Measurements from ENCODE around the gene PDE10A. TPM values are rescaled to one million over a fixed set of nuclear protein-coding genes. Genes with fewer than 3 reads are reported as not detected.
A peak's percentile ranks its signal among the peaks of the same experiment; 100 is the strongest.
"Not testable (repeated sequence)": the region's sequence is repeated elsewhere in the genome, so short reads cannot be mapped to it uniquely, and the experiment has no call there.

Gene PDE10A
- total and polyA plus RNA-seq, 9 of the 15 experiments (the other 6 are each of a cell fraction or from before 2014, with no cell fraction given): 0.04 TPM; not detected in 8

DNA sequence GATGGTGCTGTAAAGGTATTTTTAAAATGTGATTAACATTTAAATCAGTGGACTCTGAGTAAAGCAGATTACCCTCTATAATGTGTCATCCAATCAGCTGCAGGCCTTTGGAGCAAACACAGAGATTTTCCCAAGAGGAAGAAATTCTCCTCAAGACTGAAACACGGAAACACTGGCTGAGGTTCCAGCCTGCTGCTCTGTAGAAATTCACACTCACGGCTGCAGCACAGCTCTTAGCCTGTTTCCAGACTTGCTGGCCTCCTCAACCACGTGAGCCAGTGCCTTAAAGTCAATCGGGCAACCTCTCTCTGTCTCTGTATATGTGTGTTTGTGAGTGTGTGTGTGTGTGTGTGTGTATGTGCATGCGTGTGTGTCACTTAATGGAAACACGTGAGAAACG, 41.1 kb downstream of the PDE10A start (continued):
- TF ChIP-seq, protein P1, sequence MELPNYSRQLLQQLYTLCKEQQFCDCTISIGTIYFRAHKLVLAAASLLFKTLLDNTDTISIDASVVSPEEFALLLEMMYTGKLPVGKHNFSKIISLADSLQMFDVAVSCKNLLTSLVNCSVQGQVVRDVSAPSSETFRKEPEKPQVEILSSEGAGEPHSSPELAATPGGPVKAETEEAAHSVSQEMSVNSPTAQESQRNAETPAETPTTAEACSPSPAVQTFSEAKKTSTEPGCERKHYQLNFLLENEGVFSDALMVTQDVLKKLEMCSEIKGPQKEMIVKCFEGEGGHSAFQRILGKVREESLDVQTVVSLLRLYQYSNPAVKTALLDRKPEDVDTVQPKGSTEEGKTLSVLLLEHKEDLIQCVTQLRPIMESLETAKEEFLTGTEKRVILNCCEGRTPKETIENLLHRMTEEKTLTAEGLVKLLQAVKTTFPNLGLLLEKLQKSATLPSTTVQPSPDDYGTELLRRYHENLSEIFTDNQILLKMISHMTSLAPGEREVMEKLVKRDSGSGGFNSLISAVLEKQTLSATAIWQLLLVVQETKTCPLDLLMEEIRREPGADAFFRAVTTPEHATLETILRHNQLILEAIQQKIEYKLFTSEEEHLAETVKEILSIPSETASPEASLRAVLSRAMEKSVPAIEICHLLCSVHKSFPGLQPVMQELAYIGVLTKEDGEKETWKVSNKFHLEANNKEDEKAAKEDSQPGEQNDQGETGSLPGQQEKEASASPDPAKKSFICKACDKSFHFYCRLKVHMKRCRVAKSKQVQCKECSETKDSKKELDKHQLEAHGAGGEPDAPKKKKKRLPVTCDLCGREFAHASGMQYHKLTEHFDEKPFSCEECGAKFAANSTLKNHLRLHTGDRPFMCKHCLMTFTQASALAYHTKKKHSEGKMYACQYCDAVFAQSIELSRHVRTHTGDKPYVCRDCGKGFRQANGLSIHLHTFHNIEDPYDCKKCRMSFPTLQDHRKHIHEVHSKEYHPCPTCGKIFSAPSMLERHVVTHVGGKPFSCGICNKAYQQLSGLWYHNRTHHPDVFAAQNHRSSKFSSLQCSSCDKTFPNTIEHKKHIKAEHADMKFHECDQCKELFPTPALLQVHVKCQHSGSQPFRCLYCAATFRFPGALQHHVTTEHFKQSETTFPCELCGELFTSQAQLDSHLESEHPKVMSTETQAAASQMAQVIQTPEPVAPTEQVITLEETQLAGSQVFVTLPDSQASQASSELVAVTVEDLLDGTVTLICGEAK (IDR thresholded peaks at IDR 0.05): no peak
- TF ChIP-seq, protein P1 (CRISPR knock-in tag; IDR thresholded peaks at IDR 0.05): no peak
- TF ChIP-seq NR2F6 (CRISPR knock-in tag; IDR thresholded peaks at IDR 0.05) (no peak), ZNF764 (CRISPR knock-in tag; IDR thresholded peaks at IDR 0.05; ENCODE audit: low read depth) (no peak)
- TF ChIP-seq, protein P2, sequence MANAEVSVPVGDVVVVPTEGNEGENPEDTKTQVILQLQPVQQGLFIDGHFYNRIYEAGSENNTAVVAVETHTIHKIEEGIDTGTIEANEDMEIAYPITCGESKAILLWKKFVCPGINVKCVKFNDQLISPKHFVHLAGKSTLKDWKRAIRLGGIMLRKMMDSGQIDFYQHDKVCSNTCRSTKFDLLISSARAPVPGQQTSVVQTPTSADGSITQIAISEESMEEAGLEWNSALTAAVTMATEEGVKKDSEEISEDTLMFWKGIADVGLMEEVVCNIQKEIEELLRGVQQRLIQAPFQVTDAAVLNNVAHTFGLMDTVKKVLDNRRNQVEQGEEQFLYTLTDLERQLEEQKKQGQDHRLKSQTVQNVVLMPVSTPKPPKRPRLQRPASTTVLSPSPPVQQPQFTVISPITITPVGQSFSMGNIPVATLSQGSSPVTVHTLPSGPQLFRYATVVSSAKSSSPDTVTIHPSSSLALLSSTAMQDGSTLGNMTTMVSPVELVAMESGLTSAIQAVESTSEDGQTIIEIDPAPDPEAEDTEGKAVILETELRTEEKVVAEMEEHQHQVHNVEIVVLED (CRISPR knock-in tag; IDR thresholded peaks at IDR 0.05): no peak

DNA sequence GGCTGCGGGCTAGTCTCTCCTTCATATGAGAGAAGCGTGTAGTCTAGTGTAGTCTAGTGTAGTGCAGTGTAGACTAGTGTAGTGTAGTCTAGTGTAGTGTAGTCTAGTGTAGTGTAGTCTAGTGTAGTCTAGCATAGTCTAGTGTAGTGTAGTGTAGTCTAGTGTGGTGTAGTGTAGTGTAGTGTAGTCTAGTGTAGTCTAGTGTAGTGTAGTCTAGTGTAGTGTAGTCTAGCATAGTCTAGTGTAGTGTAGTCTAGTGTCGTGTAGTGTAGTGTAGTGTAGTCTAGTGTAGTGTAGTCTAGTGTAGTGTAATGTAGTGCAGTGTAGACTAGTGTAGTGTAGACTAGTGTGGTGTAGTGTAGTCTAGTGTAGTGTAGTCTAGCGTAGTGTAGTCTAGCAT, 44.1 kb downstream of the PDE10A start:
- POLR2A ChIA-PET; H2AFZ ChIP-seq (ENCODE audit: low read depth, low read length); ATAC-seq; CTCF ChIA-PET (ENCODE audit: low intra/inter-chr PET ratio); H3K9me3 ChIP-seq (replicated peaks; ENCODE audit: control insufficient read depth, insufficient read depth, low read depth, low read length); H3K9ac ChIP-seq (ENCODE audit: insufficient read depth in 1 of 2, low read depth in 2 of 2, low read length in 2 of 2); H3K27me3 ChIP-seq (ENCODE audit: control insufficient read depth in 2 of 2, insufficient read depth in 2 of 2, low read length in 2 of 2); H3K9me1 ChIP-seq (ENCODE audit: control insufficient read depth, insufficient read depth, low read length); H3K27ac ChIP-seq (ENCODE audit: extremely low read depth, low read depth, low read length); H3K4me2 ChIP-seq (ENCODE audit: insufficient read depth, low read length); H3K4me3 ChIP-seq; intact Hi-C loops (cut with micrococcal nuclease); in situ Hi-C loops (cut with MboI); H3K36me3 ChIP-seq (ENCODE audit: control insufficient read depth, insufficient read depth, low read length); DNase-seq (ENCODE audit: extremely low read depth in 1 of 4, low spot score in 3 of 4); H3K4me1 ChIP-seq (replicated peaks in 1 of 2; ENCODE audit: control insufficient read depth in 2 of 2, insufficient read depth in 2 of 2, low read length in 2 of 2); BruUV-seq (replicated peaks); H4K20me1 ChIP-seq (replicated peaks; ENCODE audit: control insufficient read depth, insufficient read depth, low read length); H3K79me2 ChIP-seq (ENCODE audit: control insufficient read depth, insufficient read depth, low read length): not testable (repeated sequence)
- 2% methylated on average over 4 of the region's 4 CpGs for WGBS (ENCODE audit: insufficient coverage, low coverage, missing lambda C conversion rate)
- FAIRE-seq: peak; percentile 84
